H1 (cell line): ENCODE data around the gene TPRN. TPM values are rescaled to one million over a fixed set of nuclear protein-coding genes. Genes with fewer than 3 reads are reported as not detected.

ENCODE experiments used
- CTCF ChIA-PET: fragments of 300-600 bp; sonication (Branson Sonifier 250); formaldehyde crosslinking; loops from one replicate; lab custom pipeline; 2021; ENCODE audit not compliant: partially characterized antibody; lab: Charles Lee
- POLR2A ChIA-PET: fragments of 300-600 bp; sonication (Branson Sonifier 250); formaldehyde crosslinking; loops from one replicate; lab custom pipeline; 2021; ENCODE audit warnings: inconsistent platforms; ENCODE audit not compliant: partially characterized antibody; lab: Charles Lee
- DNase-seq, 2 experiments: peaks; one replicate each; pipeline versions ENCODE4 v3.0.0 to v3.0.0-alpha.2; 2010 to 2022; ENCODE audit warnings: low spot score in 2 of 2, low read depth in 1 of 2, mixed read lengths in 1 of 2
- FAIRE-seq: peaks from 2 replicates; lab custom pipeline; 2011; peaks lifted over from hg19 to GRCh38; lab: Jason Lieb, UNC
- H2AFZ ChIP-seq: 2 replicates; pipeline ENCODE4 v1.8.1; 2012; ENCODE audit warnings: low read length, inconsistent platforms
- H2AK5ac ChIP-seq: 2 replicates; pipeline ENCODE4 v1.6.1; 2013; ENCODE audit warnings: low read depth, low read length
- H2BK120ac ChIP-seq: replicated peaks from 2 replicates; pipeline ENCODE3; 2013; ENCODE audit warnings: low read depth, low read length, inconsistent platforms
- H2BK12ac ChIP-seq: 2 replicates; pipeline ENCODE4 v1.6.1; 2013; ENCODE audit warnings: low read depth, low read length
- H2BK15ac ChIP-seq: 2 replicates; pipeline ENCODE4 v1.6.1; 2013; ENCODE audit warnings: low read length
- H2BK20ac ChIP-seq: 2 replicates; pipeline ENCODE4 v1.6.1; 2013; ENCODE audit warnings: low read length
- H2BK5ac ChIP-seq: 2 replicates; pipeline ENCODE4 v1.6.1; 2013; ENCODE audit warnings: low read depth, low read length
- H3K14ac ChIP-seq: 2 replicates; pipeline ENCODE4 v1.6.1; 2013; ENCODE audit warnings: inconsistent platforms; ENCODE audit not compliant: insufficient read length
- H3K18ac ChIP-seq: 2 replicates; pipeline ENCODE4 v1.6.1; 2013; ENCODE audit warnings: low read length; ENCODE audit errors: extremely low read depth
- H3K23ac ChIP-seq: 2 replicates; pipeline ENCODE4 v1.6.1; 2013; ENCODE audit warnings: inconsistent platforms; ENCODE audit not compliant: insufficient read length
- H3K23me2 ChIP-seq: 2 replicates; pipeline ENCODE4 v1.6.1; 2013; ENCODE audit warnings: low read depth, low read length
- H3K27ac ChIP-seq: 2 replicates; pipeline ENCODE4 v1.6.1; 2011; ENCODE audit warnings: low read depth, low read length, inconsistent platforms
- H3K27me3 ChIP-seq, 4 experiments: replicated peaks in 1 of 4; 1 replicate in 1 of 4; 2 replicates in 3 of 4; pipeline versions ENCODE4 v1.6.1 to v1.8.1; 2011 to 2013; ENCODE audit warnings: low read length in 3 of 4, mild to moderate bottlenecking in 3 of 4, inconsistent platforms in 2 of 4, mixed read lengths in 2 of 4, moderate library complexity in 1 of 4; ENCODE audit not compliant: control insufficient read depth in 3 of 4, insufficient read depth in 3 of 4; ENCODE audit errors: extremely low read depth in 1 of 4
- H3K36me3 ChIP-seq, 4 experiments: 2 replicates each; pipeline versions ENCODE4 v1.6.1 to v1.8.1; 2011 to 2013; ENCODE audit warnings: mild to moderate bottlenecking in 4 of 4, low read length in 3 of 4, moderate library complexity in 2 of 4, control low read depth in 1 of 4, inconsistent platforms in 1 of 4; ENCODE audit not compliant: insufficient read depth in 4 of 4, control insufficient read depth in 2 of 4
- H3K4ac ChIP-seq: replicated peaks from 2 replicates; pipeline ENCODE3; 2013; ENCODE audit warnings: low read length, low read depth, mixed read lengths, inconsistent platforms; ENCODE audit not compliant: insufficient read length
- H3K4me1 ChIP-seq, 4 experiments: replicated peaks in 1 of 4; 1 replicate in 1 of 4; 2 replicates in 3 of 4; pipeline versions ENCODE4 v1.6.1 to v1.8.1; 2011 to 2013; ENCODE audit warnings: low read length in 3 of 4, inconsistent platforms in 2 of 4, mixed read lengths in 1 of 4; ENCODE audit not compliant: insufficient read depth in 4 of 4, control insufficient read depth in 3 of 4
- H3K4me2 ChIP-seq, 2 experiments: 2 replicates each; pipeline versions ENCODE4 v1.6.1 to v1.8.1; 2011 to 2013; ENCODE audit warnings: low read depth in 2 of 2, low read length in 2 of 2, control low read depth in 1 of 2, inconsistent platforms in 1 of 2, mild to moderate bottlenecking in 1 of 2; ENCODE audit not compliant: insufficient read depth in 1 of 2
- H3K4me3 ChIP-seq, 4 experiments: fragments of 200-600, 300-600 bp in 1 of 4; sonication (generic), shearing (Covaris generic), sonication (Bioruptor Twin) in 1 of 4; 2 replicates each; pipeline versions ENCODE4 v1.5.1 to v1.8.1; 2011 to 2016; ENCODE audit warnings: low read length in 4 of 4, low read depth in 3 of 4, control low read depth in 2 of 4, inconsistent platforms in 2 of 4, mild to moderate bottlenecking in 2 of 4, mixed read lengths in 1 of 4, moderate library complexity in 1 of 4; ENCODE audit not compliant: insufficient read depth in 2 of 4; ENCODE audit errors: extremely low read depth in 1 of 4
- H3K56ac ChIP-seq: replicated peaks from 2 replicates; pipeline ENCODE3; 2013; ENCODE audit warnings: low read depth, mild to moderate bottlenecking, mixed read lengths, low read length, inconsistent platforms; ENCODE audit not compliant: insufficient read length
- H3K79me1 ChIP-seq: 2 replicates; pipeline ENCODE4 v1.6.1; 2013; ENCODE audit warnings: low read depth, low read length, control low read depth
- H3K79me2 ChIP-seq, 2 experiments: 2 replicates each; pipeline versions ENCODE4 v1.6.1 to v1.8.1; 2012 to 2013; ENCODE audit warnings: low read length in 2 of 2, mild to moderate bottlenecking in 2 of 2, inconsistent platforms in 1 of 2; ENCODE audit not compliant: insufficient read depth in 2 of 2, control insufficient read depth in 1 of 2
- H3K9ac ChIP-seq, 4 experiments: replicated peaks in 1 of 4; 1 replicate in 1 of 4; 2 replicates in 3 of 4; pipeline versions ENCODE4 v1.6.1 to v1.8.1; 2011 to 2013; ENCODE audit warnings: low read depth in 3 of 4, low read length in 3 of 4, control low read depth in 2 of 4, mild to moderate bottlenecking in 2 of 4, moderate library complexity in 2 of 4, inconsistent platforms in 1 of 4; ENCODE audit errors: extremely low read depth in 1 of 4
- H3K9me3 ChIP-seq, 2 experiments: 2 replicates each; pipeline versions ENCODE4 v1.6.1 to v1.8.1; 2012 to 2013; ENCODE audit warnings: mild to moderate bottlenecking in 2 of 2, moderate library complexity in 2 of 2, control low read depth in 1 of 2, inconsistent platforms in 1 of 2, low read depth in 1 of 2, low read length in 1 of 2, mixed read lengths in 1 of 2; ENCODE audit not compliant: insufficient read depth in 2 of 2
- H4K20me1 ChIP-seq, 2 experiments: replicated peaks in 1 of 2; 2 replicates each; pipeline versions ENCODE3 to v1.8.1; 2011 to 2013; ENCODE audit warnings: inconsistent platforms in 2 of 2, low read length in 2 of 2, mild to moderate bottlenecking in 1 of 2; ENCODE audit not compliant: insufficient read depth in 2 of 2, control insufficient read depth in 1 of 2
- H4K5ac ChIP-seq: 2 replicates; pipeline ENCODE4 v1.6.1; 2013; ENCODE audit warnings: low read length, low read depth, mixed read lengths, inconsistent platforms; ENCODE audit not compliant: insufficient read length
- H4K8ac ChIP-seq: 2 replicates; pipeline ENCODE4 v1.8.0; 2013; ENCODE audit warnings: mild to moderate bottlenecking, moderate library complexity, low read length, inconsistent platforms; ENCODE audit not compliant: insufficient read depth; ENCODE audit errors: extremely low read depth
- H4K91ac ChIP-seq: replicated peaks from 2 replicates; pipeline ENCODE3; 2013; ENCODE audit warnings: low read length, mixed read lengths, inconsistent platforms; ENCODE audit not compliant: insufficient read length
- FOSL1 ChIP-seq: IDR thresholded peaks from 2 replicates; pipeline ENCODE4 v1.6.1; 2011; ENCODE audit warnings: mild to moderate bottlenecking, low read depth, low read length, moderate library complexity; ENCODE audit not compliant: insufficient read depth
- JUN ChIP-seq: IDR thresholded peaks from 2 replicates; pipeline ENCODE4 v1.6.1; 2011; ENCODE audit warnings: low read depth, mild to moderate bottlenecking, improper control_type of control experiment, low read length
- KDM4A ChIP-seq: IDR thresholded peaks from one replicate; pipeline ENCODE4 v1.7.1; 2012; ENCODE audit warnings: low read depth, mild to moderate bottlenecking, moderate library complexity, low read length, inconsistent platforms; ENCODE audit not compliant: severe bottlenecking
- WGBS, 2 experiments: shearing (Covaris generic) in 1 of 2; methylation state at CpG; one replicate each; pipeline versions ENCODE4 v1.1.6 to v1.1.7; 2013 to 2015; ENCODE audit warnings: low lambda C conversion rate in 2 of 2, mixed read lengths in 2 of 2, inconsistent platforms in 1 of 2, low coverage in 1 of 2, missing lambda C conversion rate in 1 of 2; ENCODE audit not compliant: insufficient replicate concordance in 2 of 2, insufficient coverage in 1 of 2, insufficient read length in 1 of 2; ENCODE audit errors: extremely low coverage in 1 of 2, missing lambda C conversion rate in 1 of 2; 5-methylcytosine and 5-hydroxymethylcytosine counted together
- polyA plus RNA-seq, 7 experiments: library from polyadenylated mRNA; depleted of rRNA in 3 of 7; stranded (reverse) in 5 of 7; unstranded in 2 of 7; fragments of >200 nt in 5 of 7; fragments of 200-250 nt in 2 of 7; gene quantifications; 1 replicate in 5 of 7; 2 replicates in 1 of 7; 4 replicates in 1 of 7; pipeline versions ENCODE4 v1.2.1 to v1.2.3, GENCODE V29; 2011 to 2013; ENCODE audit warnings: missing spikeins in 2 of 7, mixed read lengths in 2 of 7
- total RNA-seq: library from RNA; stranded (reverse); fragmentation: NEBNext Ultra II Directional; extraction: Animal tissue kit (Norgen Biotek cat#: 25700); gene quantifications from 2 replicates; pipeline ENCODE4 v1.2.1, GENCODE V29; 2021
- TF ChIP-seq, protein P1 (sequence below): IDR thresholded peaks from 2 replicates; pipeline ENCODE4 v1.6.1; 2011; ENCODE audit warnings: low read depth, mild to moderate bottlenecking, low read length; ENCODE audit not compliant: insufficient read depth
- TF ChIP-seq, protein P2 (sequence below), 3 experiments: IDR thresholded peaks; 1 replicate in 2 of 3; 2 replicates in 1 of 3; pipeline versions ENCODE4 v1.5.1 to v1.6.1; 2011; ENCODE audit warnings: low read length in 3 of 3, mild to moderate bottlenecking in 3 of 3, inconsistent platforms in 2 of 3, low read depth in 1 of 3, moderate library complexity in 1 of 3; ENCODE audit not compliant: insufficient read depth in 1 of 3; ENCODE audit errors: control extremely low read depth in 1 of 3

TPRN gene
- total and polyA plus RNA-seq, 2 of the 8 experiments (the other 6 are each of a cell fraction or from before 2014, with no cell fraction given): 9.7 to 23.2 TPM

GRCh38 chr9:137191245-137191644 lies 9.3 kb downstream of the TPRN start:
- Histone ChIP-seq H2BK12ac (no peak overlapping the region), H2BK5ac (no peak overlapping the region), H3K27me3 (no peaks in the 10 kb centered on the region; a peak in 1 of 7 replicates), H2BK120ac (no peak overlapping the region), H2BK15ac (no peak overlapping the region), H3K4ac (no peak overlapping the region), H3K4me3 (no peak overlapping the region), H3K9ac (no peak overlapping the region), H4K8ac (no peak overlapping the region), H2AK5ac (no peak overlapping the region), H4K91ac (no peak overlapping the region), H2BK20ac (no peak overlapping the region), H2AFZ (no peak overlapping the region), H3K18ac (no peak overlapping the region), H4K20me1 (peaks cover 15 to 36% of the 10 kb centered on the region in 2 experiments), H3K36me3 (peaks cover 0 to 4% (median 1%) of the 10 kb centered on the region in 4 experiments; a peak in 2 of 8 replicates), H3K56ac (no peak overlapping the region), H4K5ac (no peak overlapping the region), H3K27ac (no peak overlapping the region), H3K79me1 (peaks cover 12% of the 10 kb centered on the region), H3K9me3 (no peaks in the 10 kb centered on the region), H3K79me2 (peaks cover 0 to 34% of the 10 kb centered on the region in 2 experiments; a peak in 2 of 4 replicates), H3K4me1 (peaks cover 0 to 34% (median 10%) of the 10 kb centered on the region in 4 experiments; a peak in 6 of 7 replicates), H3K4me2 (no peak overlapping the region), H3K23ac (no peak overlapping the region), H3K23me2 (peaks cover 8% of the 10 kb centered on the region; the same call in 1 of the 2 replicates), H3K14ac (no peak overlapping the region)
- ChIA-PET POLR2A (interaction anchor here (0.8 to 11.0 kb wide), 8 partner anchors 10 to 62 kb away, joined by 3 to 107 read pairs (median 6); partner anchors contain the start of genes NDOR1, TMEM203 and TPRN), CTCF (interaction anchor here (1.4 to 14.0 kb wide), 6 partner anchors 8 to 61 kb away, joined by 3 to 204 read pairs (median 16); partner anchors contain the start of genes CYSRT1, RNF208, RNF224 and SLC34A3)
- FAIRE-seq (no peak), DNase-seq (no peak)
- 92% methylated on average over 3 of the region's 3 CpGs; no CpG with 5 or more reads in 1 of the 2 experiments for WGBS, 2 experiments
- TF ChIP-seq FOSL1: no peak
- TF ChIP-seq, protein P1, sequence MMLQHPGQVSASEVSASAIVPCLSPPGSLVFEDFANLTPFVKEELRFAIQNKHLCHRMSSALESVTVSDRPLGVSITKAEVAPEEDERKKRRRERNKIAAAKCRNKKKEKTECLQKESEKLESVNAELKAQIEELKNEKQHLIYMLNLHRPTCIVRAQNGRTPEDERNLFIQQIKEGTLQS: no peak
- no peak for TF ChIP-seq JUN
- TF ChIP-seq KDM4A: no peak
- TF ChIP-seq, protein P2, sequence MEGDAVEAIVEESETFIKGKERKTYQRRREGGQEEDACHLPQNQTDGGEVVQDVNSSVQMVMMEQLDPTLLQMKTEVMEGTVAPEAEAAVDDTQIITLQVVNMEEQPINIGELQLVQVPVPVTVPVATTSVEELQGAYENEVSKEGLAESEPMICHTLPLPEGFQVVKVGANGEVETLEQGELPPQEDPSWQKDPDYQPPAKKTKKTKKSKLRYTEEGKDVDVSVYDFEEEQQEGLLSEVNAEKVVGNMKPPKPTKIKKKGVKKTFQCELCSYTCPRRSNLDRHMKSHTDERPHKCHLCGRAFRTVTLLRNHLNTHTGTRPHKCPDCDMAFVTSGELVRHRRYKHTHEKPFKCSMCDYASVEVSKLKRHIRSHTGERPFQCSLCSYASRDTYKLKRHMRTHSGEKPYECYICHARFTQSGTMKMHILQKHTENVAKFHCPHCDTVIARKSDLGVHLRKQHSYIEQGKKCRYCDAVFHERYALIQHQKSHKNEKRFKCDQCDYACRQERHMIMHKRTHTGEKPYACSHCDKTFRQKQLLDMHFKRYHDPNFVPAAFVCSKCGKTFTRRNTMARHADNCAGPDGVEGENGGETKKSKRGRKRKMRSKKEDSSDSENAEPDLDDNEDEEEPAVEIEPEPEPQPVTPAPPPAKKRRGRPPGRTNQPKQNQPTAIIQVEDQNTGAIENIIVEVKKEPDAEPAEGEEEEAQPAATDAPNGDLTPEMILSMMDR (IDR thresholded peaks at IDR 0.05; ENCODE audit: control extremely low read depth in 1 of 3, insufficient read depth in 1 of 3, low read depth in 1 of 3, low read length in 3 of 3): no peak
